Erythroblast (primary cell): Measurements from ENCODE around the gene P3H4.

Experiments
- GATA1 ChIP-seq: IDR thresholded peaks from 2 replicates; pipeline ENCODE4 v1.6.1; 2011; ENCODE audit warnings: low read depth, mild to moderate bottlenecking, control low read depth, low read length, moderate library complexity
- POLR2A ChIP-seq: IDR thresholded peaks from 2 replicates; pipeline ENCODE4 v1.6.1; 2011; ENCODE audit warnings: mild to moderate bottlenecking, low read length

DNA sequence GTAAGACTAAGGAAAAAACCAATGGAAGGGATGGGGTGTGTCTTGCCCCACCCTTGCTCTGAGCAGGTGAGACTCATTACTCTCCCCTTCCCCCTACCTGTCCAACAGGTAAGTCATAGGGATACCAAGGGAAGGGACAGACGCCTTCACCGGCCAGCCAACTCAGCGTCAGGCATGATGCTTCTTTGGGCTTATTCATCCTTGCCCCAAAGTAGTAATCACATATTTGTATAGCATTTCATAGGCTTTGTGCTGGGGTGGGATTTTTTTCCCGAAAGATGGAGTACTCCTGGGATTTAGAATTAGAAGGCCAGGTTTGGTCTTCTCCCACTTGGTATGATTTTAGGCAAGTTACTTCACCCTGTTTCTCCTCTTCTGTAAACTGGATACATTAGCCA lies 24.7 kb downstream of the P3H4 start:
- TF ChIP-seq POLR2A (no peak), GATA1 (no peak)
